Spleen (tissue), 11 donors: ENCODE results near the gene RBM5. TPM values are rescaled to one million over a fixed set of nuclear protein-coding genes. Genes with fewer than 3 reads are reported as not detected.

Experiments used
- DNase-seq: peaks from one replicate; pipeline ENCODE4 v3.0.0-alpha.2; 2020
- H3K27ac ChIP-seq, 8 donors: fragments of 200-600 bp; sonication (generic) in 7 of 8; 1 replicate in 4 of 8; 2 replicates in 4 of 8; pipeline versions ENCODE4 v1.5.0 to v1.8.0; 2016 to 2021; ENCODE audit warnings: inconsistent platforms in 4 of 8, mild to moderate bottlenecking in 4 of 8, moderate library complexity in 1 of 8
- H3K27me3 ChIP-seq, 7 donors: fragments of 200-600 bp; sonication (generic) in 6 of 7; replicated peaks in 1 of 7; 1 replicate in 4 of 7; 2 replicates in 3 of 7; pipeline versions ENCODE4 v1.5.0 to v1.8.0; 2016 to 2021; ENCODE audit warnings: inconsistent platforms in 3 of 7, mild to moderate bottlenecking in 1 of 7
- H3K36me3 ChIP-seq, 6 donors: fragments of 200-600 bp; sonication (generic) in 5 of 6; 1 replicate in 4 of 6; 2 replicates in 2 of 6; pipeline versions ENCODE4 v1.5.0 to v1.8.0; 2016 to 2021; ENCODE audit warnings: inconsistent platforms in 2 of 6
- H3K4me1 ChIP-seq, 6 donors: fragments of 200-600 bp; sonication (generic) in 5 of 6; 1 replicate in 3 of 6; 2 replicates in 3 of 6; pipeline versions ENCODE4 v1.5.0 to v1.8.0; 2016 to 2021; ENCODE audit warnings: inconsistent platforms in 3 of 6
- H3K4me3 ChIP-seq, 8 donors: fragments of 200-600 bp; sonication (generic) in 7 of 8; 1 replicate in 4 of 8; 2 replicates in 4 of 8; pipeline versions ENCODE4 v1.5.0 to v1.8.0; 2016 to 2021; ENCODE audit warnings: inconsistent platforms in 4 of 8, mild to moderate bottlenecking in 4 of 8, moderate library complexity in 2 of 8
- H3K9me3 ChIP-seq, 8 donors: fragments of 200-600 bp; sonication (generic) in 7 of 8; 1 replicate in 4 of 8; 2 replicates in 4 of 8; pipeline versions ENCODE4 v1.5.0 to v1.8.0; 2016 to 2021; ENCODE audit warnings: inconsistent platforms in 4 of 8
- CTCF ChIP-seq, 11 experiments: fragments of 200-600 bp in 7 of 11; fragments of 450-650 bp in 4 of 11; sonication (generic) in 4 of 11; IDR thresholded peaks in 8 of 11; conservative IDR thresholded peaks in 3 of 11; 1 replicate in 7 of 11; 2 replicates in 4 of 11; pipeline versions ENCODE4 v1.4.0 to v1.8.0; 2016 to 2021; ENCODE audit warnings: antibody characterized with exemption in 11 of 11, inconsistent platforms in 4 of 11, mild to moderate bottlenecking in 1 of 11
- POLR2A ChIP-seq, 3 donors: fragments of 450-650 bp; IDR thresholded peaks; one replicate each; pipeline ENCODE4 v1.5.1; 2017; ENCODE audit warnings: antibody characterized with exemption in 3 of 3, mild to moderate bottlenecking in 1 of 3
- POLR2AphosphoS5 ChIP-seq, 3 donors: sonication (generic); formaldehyde crosslinking; IDR thresholded peaks; one replicate each; pipeline ENCODE4 v1.5.1; 2017; ENCODE audit warnings: antibody characterized with exemption in 3 of 3
- WGBS, 5 donors: extraction: QIAGEN DNeasy Blood & Tissue Kit in 3 of 5; methylation state at CpG; one replicate each; pipeline versions ENCODE4 v1.1.5 to v1.1.7; 2013 to 2018; 5-methylcytosine and 5-hydroxymethylcytosine counted together
- intact Hi-C: fragments of 100-400 bp; cut with DNase I; formaldehyde crosslinking; loops from one replicate; pipeline ENCODE4 v1.15.0; 2023; ENCODE audit warnings: low total_unique reads
- polyA plus RNA-seq, 3 donors: library from polyadenylated mRNA; stranded (reverse); fragments of 200-250 nt; gene quantifications; one replicate each; pipeline ENCODE4 v1.2.1, GENCODE V29; 2013
- total RNA-seq, 7 donors: library from RNA; depleted of rRNA in 3 of 7; stranded (reverse); fragments of >200 nt in 3 of 7; fragmentation: NEBNext Ultra II Directional in 4 of 7; extraction: Animal tissue kit (Norgen Biotek cat#: 25700) in 4 of 7; gene quantifications; one replicate each; pipeline versions ENCODE4 v1.1.0 to v1.2.1, GENCODE V29; 2016 to 2021
- donor health status: healthy with polysubstance abuse.
- donor health status: DM: no; HTN: no; CAD: no; lungs with moderate emphysema.
- donor health status: DM: no; HTN: no; CAD: no.
- donor health status: Bipolar disorder and iron deficiency.
- donor health status: healthy.
- donor health status: DM: no; HTN: no; CAD: no.
- donor health status: DM: yes; HTN: yes; CAD: no.

The RBM5 gene
- total and polyA plus RNA-seq, 10 donors: 79.2 to 381 (median 234) TPM

DNA sequence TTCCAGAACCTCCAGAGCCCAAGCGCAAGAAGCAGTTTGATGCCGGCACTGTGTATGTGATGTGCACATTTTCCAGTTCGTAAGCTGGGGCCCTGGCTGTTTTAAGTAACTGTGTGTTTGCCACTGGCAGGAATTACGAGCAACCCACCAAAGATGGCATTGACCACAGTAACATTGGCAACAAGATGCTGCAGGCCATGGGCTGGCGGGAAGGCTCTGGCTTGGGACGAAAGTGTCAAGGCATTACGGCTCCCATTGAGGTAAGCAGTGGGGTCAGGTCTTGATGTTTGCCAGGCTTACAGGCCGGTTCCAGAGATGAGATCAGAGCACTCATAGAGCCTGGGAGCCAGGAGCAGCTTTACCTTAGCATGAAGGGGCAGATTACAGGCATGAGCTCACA is 28.4 kb downstream of the RBM5 start:
- no peak for DNase-seq
- H3K27ac ChIP-seq: no peak overlapping the region
- WGBS, 5 donors: 92 to 97% (median 96%) methylated on average over 8 of the region's 8 CpGs
- peak in 2 of 3 donors; percentile 29 to 30 for TF ChIP-seq POLR2AphosphoS5 (IDR thresholded peaks at IDR 0.05)
- no peak for TF ChIP-seq CTCF (IDR thresholded peaks at IDR 0.05 in 8 of 11, conservative IDR thresholded peaks at IDR 0.05 in 3 of 11)
- no peaks in the 10 kb centered on the region for H3K27me3 ChIP-seq
- peaks cover 15 to 100% (median 91%) of the 10 kb centered on the region in 6 donors for H3K36me3 ChIP-seq
- H3K9me3 ChIP-seq: no peaks in the 10 kb centered on the region
- intact Hi-C loops: no loop called here
- peaks cover 0 to 12% (median 7%) of the 10 kb centered on the region in 6 donors for H3K4me1 ChIP-seq
- no peak overlapping the region for H3K4me3 ChIP-seq

GRCh38 chr3:50118237-50118636 is 29.5 kb downstream of the RBM5 start:
- H3K36me3 ChIP-seq: peaks cover 15 to 100% (median 80%) of the 10 kb centered on the region in 6 donors
- no peak for DNase-seq
- H3K4me3 ChIP-seq: no peak overlapping the region
- H3K27ac ChIP-seq: no peak overlapping the region
- H3K27me3 ChIP-seq: no peaks in the 10 kb centered on the region
- WGBS, 5 donors: 89 to 96% (median 90%) methylated on average over 10 of the region's 10 CpGs
- TF ChIP-seq CTCF (IDR thresholded peaks at IDR 0.05 in 8 of 11, conservative IDR thresholded peaks at IDR 0.05 in 3 of 11) (no peak), POLR2AphosphoS5 (IDR thresholded peaks at IDR 0.05) (peak in 1 of 3 donors; percentile 31)
- H3K9me3 ChIP-seq: no peaks in the 10 kb centered on the region
- intact Hi-C loops: no loop called here
- H3K4me1 ChIP-seq: peaks cover 0 to 24% (median 14%) of the 10 kb centered on the region in 6 donors

DNA sequence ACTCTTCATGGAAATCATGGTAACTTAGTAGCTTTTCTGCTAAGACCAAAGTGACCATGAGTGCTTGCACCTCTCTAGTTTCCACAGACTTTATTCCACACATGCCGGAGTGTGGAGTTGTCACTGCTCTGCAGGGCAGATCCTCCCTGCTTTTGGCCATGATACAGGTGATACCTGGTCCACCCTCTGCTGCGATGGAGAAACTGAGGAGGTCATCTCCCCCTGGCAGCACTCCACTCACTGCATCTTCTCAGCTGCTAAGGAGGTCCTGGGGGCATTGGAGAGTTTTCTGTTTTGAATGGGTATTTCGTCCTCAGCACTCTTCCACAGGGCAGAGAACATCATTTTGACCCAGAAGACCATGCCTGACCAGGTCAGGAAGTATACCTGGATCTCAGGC is 31.1 kb downstream of the RBM5 start:
- DNase-seq: no peak
- intact Hi-C loops: loop anchor here (5.0 to 10.0 kb wide), 2 partner anchors 68 to 155 kb away; partner anchors contain the start of gene LSMEM2
- 89 to 98% (median 93%) methylated on average over 3 of the region's 3 CpGs for WGBS, 5 donors
- Histone ChIP-seq H3K4me3 (no peak overlapping the region), H3K4me1 (peaks cover 3 to 39% (median 22%) of the 10 kb centered on the region in 6 donors), H3K27me3 (no peaks in the 10 kb centered on the region), H3K36me3 (peaks cover 15 to 89% (median 65%) of the 10 kb centered on the region in 6 donors), H3K9me3 (no peaks in the 10 kb centered on the region), H3K27ac (no peak overlapping the region)
- TF ChIP-seq CTCF (IDR thresholded peaks at IDR 0.05 in 8 of 11, conservative IDR thresholded peaks at IDR 0.05 in 3 of 11) (no peak), POLR2A (IDR thresholded peaks at IDR 0.05) (no peak), POLR2AphosphoS5 (IDR thresholded peaks at IDR 0.05) (no peak)

GRCh38 chr3:50120364-50121071 is 31.8 kb downstream of the RBM5 start:
- peak; percentile 35 for DNase-seq
- no peak overlapping the region for H3K4me3 ChIP-seq
- no peaks in the 10 kb centered on the region for H3K9me3 ChIP-seq
- peaks cover 9 to 81% (median 58%) of the 10 kb centered on the region in 6 donors for H3K36me3 ChIP-seq
- no peaks in the 10 kb centered on the region for H3K27me3 ChIP-seq
- TF ChIP-seq POLR2A (IDR thresholded peaks at IDR 0.05) (no peak), POLR2AphosphoS5 (IDR thresholded peaks at IDR 0.05) (no peak), CTCF (IDR thresholded peaks at IDR 0.05 in 8 of 11, conservative IDR thresholded peaks at IDR 0.05 in 3 of 11) (no peak)
- peak overlapping the region in 1 of 8 donors; percentile 48 for H3K27ac ChIP-seq
- intact Hi-C loops: loop anchor here (5.0 to 10.0 kb wide), 2 partner anchors 67 to 154 kb away; partner anchors contain the start of gene LSMEM2
- H3K4me1 ChIP-seq: peaks cover 3 to 44% (median 24%) of the 10 kb centered on the region in 6 donors
- 85 to 92% (median 87%) methylated on average over 10 of the region's 10 CpGs for WGBS, 5 donors
